GM21447 (cell line): ENCODE results near the gene RBPMS2.

Experiments used
- ATAC-seq: cut with Tn5 transposase; IDR thresholded peaks from one replicate; pipeline ENCODE4 v1.9.1; 2021; ENCODE audit not compliant: unreplicated experiment

RBPMS2 gene

DNA sequence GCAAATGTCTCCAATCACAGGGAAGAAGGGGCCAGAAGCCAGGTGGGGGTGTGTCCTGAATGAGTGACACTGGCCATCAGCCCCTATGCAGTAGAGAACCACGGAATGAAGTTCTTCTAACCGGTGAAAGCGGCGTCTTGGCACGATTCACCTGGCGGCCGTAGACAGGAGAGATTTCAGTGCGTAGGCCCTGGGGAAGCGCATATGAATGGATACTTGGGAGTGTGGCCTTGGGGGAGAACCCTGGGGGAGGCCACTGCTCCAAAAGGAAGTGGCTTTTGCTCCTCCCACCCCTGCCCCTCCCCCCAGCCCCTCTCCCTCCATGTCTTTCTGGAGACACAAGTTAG is 43.6 kb downstream of the RBPMS2 start:
- ATAC-seq, result no peak

- no peak for ATAC-seq
These were observed 44.2 kb downstream of the RBPMS2 start for GRCh38 chr15:64731012-64731804.

DNA sequence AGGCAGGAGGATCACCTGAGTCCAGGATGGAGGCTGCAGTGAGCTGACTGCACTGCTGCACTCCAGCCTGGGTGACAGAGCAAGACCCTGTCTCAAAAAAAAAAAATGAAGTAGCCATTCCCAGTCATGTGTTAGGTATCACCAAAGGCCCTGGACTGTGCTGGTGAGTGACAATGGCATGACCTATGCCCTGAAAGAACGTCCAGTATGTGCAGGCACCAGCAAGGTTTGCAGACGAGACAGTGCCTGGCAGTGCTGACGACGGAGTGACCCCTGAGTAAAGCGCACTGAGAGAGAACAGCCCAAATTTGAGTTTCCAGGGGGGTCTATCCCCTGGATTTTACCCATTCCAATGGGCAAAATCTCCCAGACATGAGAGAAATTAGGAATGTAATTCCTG is 45.2 kb downstream of the RBPMS2 start:
- ATAC-seq, result no peak

DNA sequence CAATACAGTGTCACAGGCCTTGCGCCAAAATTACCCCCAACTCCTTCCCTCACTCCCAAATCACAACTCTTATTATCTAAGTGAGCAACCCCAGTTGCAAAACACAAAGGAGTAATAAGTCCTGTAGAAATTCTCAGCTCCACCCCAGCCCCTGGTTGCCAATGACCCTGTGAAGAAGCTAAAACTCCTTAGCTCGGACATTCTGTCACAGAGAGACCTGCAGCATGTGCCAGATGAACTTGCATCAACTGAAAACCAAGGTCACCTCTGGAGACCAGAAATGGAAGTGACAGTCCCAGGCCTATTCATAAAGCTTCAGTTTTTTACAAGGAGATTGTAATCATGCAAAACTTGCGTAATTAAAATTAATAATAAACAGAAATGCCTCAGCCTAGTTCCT is 55.2 kb downstream of the RBPMS2 start:
- no peak for ATAC-seq

GRCh38 chr15:64717735-64718495 is 57.5 kb downstream of the RBPMS2 start:
- no peak for ATAC-seq

DNA sequence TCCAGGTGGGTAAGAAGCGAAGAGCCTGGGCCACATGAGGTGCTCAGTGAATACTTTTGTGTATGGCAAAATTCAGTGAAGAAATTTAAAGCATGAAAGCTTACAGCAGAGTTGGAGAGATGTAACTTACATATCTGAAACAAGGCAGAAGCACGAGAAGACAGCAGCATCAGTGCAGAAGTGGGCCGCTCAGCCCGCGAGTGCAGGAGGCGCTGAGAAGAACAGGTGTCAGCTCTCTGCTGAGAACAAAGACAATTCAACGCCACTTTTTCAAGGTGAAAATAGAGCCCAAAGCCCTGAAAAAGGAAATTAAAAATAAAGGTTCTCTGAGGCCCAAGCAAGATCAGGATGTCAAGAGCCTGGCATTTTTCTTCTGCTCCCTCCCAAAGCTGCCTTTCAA is 58.3 kb downstream of the RBPMS2 start:
- ATAC-seq, result no peak

- no peak for ATAC-seq
These were observed 58.9 kb downstream of the RBPMS2 start for GRCh38 chr15:64716452-64716851.

DNA sequence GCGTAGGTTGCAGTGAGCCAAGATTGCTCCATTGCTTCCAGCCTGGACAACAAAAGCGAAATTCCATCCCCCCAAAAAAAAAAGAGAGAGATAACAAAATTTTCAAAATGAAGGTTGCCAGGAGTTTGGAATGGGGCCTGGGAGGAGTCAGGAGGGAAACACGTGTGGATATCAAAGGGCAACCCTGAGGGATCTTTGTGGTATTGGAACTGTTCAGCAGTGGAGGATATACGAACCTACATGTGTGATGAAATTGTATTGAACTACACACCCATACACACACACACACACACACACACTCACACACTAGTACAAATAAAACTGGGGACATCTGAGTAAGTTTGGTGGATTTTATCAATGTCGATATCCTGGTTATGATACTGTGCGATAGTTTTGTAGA is 61.8 kb downstream of the RBPMS2 start:
- ATAC-seq, result no peak

GRCh38 chr15:64712353-64712752 is 63.0 kb downstream of the RBPMS2 start:
- ATAC-seq, result no peak

- no peak for ATAC-seq
These were observed 64.5 kb downstream of the RBPMS2 start for GRCh38 chr15:64710676-64711428.

GRCh38 chr15:64706011-64706911 is 69.1 kb downstream of the RBPMS2 start:
- no peak for ATAC-seq

GRCh38 chr15:64705006-64705405 is 70.4 kb downstream of the RBPMS2 start:
- no peak for ATAC-seq

GRCh38 chr15:64703632-64703959 is 71.8 kb downstream of the RBPMS2 start:
- peak; percentile 9 for ATAC-seq

DNA sequence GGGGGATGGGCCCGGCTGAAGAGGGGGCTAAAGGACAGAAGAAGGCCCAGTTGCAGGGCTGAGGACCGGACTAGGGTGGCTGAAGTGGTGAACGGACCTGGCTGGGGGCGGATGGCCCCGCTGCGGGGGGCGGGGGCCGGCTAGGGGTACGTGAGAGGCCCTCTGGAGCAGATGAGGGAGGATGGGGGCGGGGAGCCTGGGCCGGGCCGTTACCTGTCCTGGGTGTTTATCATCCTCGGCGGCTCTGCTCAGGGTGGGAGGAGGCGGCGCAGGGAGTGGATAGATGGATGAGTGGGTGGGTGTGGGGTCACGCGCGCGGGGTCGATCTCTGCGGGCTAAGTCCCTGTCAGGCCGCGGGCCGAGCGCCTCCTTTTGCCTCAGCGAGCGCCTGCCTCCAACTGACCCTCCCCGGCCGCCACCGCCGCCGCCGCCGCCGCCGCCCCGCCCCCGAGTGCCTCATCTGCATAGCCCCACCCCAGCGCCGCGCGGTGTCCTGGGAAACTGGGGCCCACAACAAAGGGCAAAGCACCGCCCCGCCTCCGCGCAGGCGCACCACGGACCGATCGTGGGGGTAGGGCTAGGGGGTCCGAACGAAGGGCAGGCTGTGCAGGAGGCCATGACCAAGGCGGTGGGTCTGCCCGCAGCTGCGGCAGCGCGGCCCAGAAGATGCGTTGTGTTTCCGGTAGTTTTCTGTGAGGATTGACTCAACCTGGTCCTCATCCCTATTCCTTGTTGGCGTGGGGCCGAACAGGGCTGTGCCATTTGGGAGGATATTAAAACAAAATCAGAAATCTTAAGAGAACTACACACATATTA is 72.4 kb downstream of the RBPMS2 start:
- ATAC-seq, result peak; percentile 78

DNA sequence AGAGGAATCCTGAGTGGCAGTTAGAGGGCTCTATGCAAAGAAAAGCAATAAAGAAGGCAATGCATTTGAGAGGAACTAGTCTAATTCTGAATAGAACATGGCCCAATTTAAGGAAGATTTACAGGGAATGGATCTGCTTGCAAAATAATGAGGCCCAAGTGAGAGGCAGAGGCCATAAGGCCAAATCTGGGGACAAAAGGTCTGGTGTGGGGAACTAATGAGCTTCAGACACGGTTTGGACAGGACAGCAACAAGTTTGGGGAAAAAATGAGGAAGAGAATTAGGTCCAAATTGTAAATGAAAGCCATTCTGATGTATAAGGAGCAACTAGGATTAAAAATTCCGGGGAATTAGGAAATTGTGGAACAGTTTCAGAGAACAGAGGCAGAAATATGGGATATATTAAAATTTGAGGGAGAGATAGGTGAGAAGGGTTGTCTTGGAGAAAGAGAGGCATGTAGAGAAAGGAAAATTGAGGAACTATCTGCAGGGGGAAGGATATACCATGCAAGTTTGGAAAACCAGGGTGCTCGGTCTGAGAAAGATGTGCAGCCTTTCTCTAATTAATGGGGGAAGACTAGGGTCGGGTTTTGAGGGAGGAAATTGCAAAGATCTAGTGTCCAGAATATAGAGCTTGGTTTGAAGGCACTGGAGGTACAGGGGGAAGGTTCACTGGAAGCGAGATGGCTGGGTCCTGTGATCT is 73.8 kb downstream of the RBPMS2 start:
- no peak for ATAC-seq

DNA sequence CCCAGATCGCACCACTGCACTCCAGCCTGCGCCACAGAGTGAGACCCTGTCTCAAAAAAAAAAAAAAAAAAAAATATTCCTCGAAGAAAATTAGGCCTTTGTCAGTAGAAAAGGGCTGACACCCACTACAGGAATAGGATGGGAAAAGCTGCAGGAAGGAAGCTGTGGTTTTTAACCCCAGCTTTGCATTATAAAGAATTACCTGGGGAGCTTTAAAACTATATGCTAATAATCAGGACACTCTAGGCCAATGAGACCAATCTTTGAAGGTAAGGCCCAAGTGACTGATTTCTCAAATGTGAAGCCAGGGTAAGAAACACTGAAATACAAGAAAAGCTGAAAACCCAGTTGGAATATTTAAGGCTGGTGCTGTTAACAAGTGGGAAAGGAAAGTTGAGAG is 74.3 kb downstream of the RBPMS2 start:
- no peak for ATAC-seq

DNA sequence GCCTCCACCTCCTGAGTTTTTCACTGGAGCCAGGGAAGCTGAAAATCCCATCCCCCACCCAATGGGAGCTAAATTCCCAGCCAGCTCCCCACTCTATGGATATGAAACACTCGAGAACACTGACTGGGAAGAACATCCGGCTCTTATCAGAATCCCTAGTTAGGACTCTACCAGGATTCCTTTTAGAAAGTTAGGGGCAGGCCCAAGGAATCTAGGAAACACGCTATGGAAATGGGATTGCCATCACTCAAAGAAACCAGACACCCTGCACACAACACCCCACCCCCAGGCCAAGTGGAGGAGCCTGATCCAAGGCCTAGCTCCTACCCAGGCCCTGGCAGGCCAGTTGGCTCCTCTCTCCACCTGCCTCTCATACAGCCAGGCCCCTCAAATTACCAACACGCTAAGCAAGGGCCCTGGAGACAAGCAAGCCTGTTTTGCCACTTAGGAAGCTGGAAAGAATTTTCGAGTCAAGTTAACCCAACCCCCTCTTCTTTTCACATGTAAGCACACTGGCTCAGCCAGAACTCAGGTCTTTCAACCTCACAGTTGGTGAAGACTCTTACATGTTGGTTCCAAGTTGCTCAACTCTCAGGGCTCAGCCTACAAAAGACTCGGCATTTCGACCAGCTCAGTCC is 75.5 kb downstream of the RBPMS2 start:
- no peak for ATAC-seq

DNA sequence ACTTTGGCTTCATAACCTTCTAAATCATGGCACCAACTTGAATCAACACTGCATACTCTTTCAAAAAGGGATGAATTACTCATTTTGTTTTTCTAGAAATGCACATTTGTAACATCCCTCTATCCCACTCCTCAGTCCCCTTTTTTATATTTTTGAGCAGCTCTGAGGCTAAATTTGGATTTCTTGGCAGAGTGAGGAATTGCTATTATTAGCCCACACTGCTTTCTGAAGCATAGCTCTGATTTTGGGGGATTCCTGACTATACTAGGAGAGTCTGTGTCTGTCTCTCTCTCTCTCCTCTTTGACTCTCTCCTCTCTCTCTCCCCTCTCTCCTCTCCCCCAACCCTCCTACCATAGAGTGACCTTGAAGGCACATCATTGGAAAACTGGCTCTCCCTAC is 76.6 kb downstream of the RBPMS2 start:
- ATAC-seq, result no peak

DNA sequence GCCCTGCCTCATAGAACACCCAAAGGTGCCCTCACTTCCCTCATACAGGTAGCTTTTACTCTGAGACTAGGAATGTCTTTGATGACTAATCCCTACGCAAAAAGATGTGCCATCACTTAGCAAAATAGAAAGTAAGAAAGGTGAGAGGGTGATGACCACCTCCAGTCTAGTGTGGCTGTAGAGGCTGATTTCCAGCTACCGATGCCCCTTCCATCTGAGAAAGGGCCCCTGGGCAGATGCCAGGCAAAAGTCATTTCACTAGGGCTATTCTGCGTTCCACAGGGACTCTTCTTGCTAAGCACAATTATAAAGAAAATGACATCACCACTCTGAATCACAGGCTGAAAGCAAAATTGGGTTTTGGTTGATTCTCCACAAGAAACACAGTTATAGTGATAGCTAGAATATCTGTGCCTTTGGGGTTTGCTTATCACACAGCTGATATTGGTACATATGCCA is 77.4 kb downstream of the RBPMS2 start:
- no peak for ATAC-seq
